Measurements from ENCODE around the gene FAM200A.
"Not testable (repeated sequence)": the region's sequence is repeated elsewhere in the genome, so short reads cannot be mapped to it uniquely, and the experiment has no call there.

Gene FAM200A

DNA sequence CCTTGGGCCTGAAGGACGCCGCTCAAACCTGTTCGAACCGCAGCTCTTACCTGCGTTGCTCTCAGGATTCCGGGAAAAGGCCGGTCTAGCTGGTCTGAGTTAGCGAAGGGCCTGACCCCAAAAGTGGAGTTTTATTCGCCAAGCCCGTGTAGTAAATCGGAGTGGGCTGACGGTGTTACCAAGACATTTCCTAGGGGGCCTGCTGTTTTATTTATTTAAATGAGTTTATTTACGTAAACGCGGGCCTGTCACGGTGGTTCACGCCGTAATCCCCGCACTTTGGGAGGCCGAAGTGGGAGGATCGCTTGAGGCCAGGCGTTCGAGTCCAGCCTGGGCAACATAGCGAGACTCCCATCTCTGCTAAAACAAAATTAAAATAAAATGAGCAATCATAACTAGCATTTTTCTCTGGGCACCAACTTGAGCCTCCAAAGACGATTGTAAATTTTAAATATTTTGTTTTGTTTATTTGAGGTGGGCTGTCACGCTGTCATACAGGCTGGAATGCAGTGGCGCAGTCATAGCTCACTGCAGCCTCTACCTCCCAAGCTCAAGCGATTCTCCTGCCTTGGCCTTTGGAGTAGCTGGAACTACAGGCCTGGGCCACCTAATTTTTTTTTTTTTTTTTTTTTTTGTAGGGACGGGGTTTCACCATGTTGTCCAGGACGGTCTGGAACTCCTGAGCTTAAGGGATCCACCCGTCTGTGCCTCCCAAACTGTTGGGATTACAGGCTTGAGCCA lies 7.4 kb upstream of the FAM200A start:
- no peak for DNase-seq (ENCODE audit: low read depth, low spot score)

DNA sequence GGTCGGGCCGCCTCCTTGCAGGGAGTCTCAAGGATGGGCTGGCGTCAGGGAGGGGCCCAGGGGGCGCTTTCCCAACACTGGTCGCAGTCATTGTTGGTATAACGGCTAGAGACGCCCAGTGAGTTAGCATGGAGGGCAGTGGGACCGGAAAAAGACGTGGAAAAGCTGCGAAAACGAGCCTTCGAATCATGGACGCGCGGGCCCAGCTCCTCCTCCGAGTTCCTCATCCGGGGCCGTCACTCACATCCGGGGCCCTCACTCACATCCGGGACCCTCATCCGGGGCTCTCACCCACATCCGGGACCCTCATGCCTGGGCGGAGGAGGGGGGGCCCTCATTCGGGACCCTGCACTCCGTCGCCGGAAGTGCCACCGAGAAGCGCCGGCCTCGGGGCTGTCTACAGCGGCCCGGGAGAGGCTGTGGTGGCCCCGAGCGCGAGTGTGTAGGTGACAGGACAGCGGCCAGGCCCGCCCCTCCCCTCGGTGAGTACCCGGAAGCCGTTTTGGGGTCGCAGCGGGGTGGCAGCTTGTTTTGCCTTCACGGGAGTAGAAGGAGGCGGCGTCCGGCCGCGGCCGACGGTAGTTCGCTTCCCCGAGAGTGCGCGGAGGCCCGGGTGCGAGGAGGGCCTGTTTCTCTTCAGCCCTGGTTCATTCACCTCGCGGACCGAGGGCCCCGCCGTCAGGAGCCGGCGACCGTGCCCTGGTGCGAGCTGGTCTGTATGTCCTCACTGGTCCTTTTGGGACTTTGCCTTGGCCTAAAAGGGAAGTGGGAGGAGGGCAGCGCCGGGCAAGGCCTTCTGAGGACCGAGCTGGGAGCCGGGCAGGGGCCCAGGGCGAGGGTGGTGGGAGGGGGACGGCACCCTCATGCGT lies 6.6 kb upstream of the FAM200A start, which contains the start of gene ZNF655:
Gene ZNF655, plus strand, starts transcription at position 337 of the 869 bp plus-strand sequence. CDS start 1,918 bp downstream, outside the sequence.
- peak; percentile 59 for DNase-seq (ENCODE audit: low read depth, low spot score)

DNA sequence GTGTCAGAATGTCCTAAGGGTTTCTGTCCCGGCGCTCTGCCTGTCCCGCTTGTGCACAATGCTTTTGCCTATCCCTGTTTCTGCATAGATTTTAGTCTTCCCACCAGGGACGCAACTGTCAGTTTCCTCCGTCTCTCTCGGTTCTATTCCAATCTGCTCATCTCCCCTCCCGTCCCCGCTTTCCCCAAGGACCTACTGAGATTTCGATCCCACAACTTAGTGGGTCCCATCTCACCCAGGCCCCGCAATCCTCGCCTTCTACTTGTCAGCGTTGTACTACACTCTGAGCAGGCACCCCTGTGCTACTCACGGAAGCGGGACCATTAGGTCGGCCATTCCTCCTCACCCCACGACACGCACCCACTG lies 6.0 kb upstream of the FAM200A start:
- DNase-seq (ENCODE audit: low read depth, low spot score) = no peak

DNA sequence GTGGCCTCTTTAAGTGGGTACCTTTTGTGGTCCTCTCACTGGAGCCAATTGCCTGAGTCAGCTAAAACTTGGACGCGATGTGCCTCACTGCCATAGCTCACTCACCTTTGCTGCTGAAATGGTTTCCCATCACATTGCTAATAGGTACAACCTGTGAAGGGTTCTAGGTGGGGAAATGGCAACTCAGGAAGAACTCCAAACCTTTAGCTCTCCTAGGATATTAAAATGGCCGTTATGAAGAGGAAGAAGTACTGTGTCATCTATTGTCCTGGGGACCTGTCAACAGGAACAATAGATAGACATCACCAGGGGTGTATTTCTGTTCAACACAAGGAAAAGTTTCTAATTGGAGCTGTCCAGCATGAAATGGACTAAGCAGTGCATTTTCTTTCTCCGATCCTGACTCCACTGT lies 5.3 kb upstream of the FAM200A start:
- DNase-seq (ENCODE audit: low read depth, low spot score) = no peak

DNA sequence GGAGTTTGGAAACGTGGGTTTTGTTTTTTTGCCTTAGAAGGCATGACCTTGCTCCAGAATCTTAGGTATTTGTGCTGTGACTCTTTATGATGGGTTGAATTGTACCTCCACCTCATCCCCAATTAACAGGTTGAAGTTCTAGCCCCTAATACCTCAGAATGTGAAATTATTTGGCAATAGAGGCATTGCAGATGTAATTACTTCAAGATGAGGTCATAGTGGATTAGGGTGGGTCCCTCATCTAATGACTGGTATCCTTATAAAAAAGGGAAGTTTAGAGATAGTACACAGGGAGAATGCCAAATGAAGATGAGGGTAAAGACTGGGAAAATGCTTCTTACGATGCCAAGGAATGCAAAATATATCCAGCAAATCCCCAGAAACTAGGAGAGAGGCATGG lies 3.0 kb upstream of the FAM200A start:
- DNase-seq (ENCODE audit: low read depth, low spot score) = no peak

DNA sequence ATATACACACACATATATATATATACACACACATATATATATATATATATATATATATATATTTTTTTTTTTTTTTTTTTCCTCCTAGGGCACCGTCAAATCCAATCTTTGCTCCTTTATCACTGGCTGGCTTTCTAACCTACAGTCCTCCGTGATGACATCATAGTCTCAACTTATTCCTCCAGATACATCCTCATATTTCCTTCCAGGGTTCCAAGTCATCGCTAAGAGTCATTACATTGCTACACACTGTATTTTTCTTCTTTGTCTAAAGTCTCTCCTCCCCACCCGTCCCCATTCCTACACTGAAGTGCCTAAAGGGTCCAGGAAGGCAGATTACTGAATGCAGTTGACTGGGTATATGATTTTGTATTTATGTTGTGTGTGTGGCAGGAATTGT lies 1.1 kb upstream of the FAM200A start:
- no peak for DNase-seq (ENCODE audit: low read depth, low spot score)

DNA sequence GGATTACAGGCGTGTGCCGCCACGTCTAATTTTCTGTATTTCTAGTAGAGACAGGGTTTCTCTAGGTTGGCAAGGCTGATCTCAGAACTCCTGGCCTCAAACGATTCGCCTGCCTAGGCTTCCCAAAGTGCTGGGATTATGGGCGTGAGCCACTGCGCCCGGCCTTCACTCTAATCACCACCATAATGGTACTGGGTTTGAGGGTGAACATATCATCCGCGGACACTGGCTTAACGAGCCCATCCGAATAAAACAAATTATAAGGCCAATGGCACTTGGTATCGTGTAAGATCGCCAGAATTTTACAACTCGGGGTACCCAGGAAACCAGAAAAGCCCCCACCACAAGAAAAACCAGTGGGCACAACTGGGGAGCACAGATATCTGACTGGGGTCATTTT lies 580 bp downstream of the FAM200A start:
- no peak for DNase-seq (ENCODE audit: low read depth, low spot score)

DNA sequence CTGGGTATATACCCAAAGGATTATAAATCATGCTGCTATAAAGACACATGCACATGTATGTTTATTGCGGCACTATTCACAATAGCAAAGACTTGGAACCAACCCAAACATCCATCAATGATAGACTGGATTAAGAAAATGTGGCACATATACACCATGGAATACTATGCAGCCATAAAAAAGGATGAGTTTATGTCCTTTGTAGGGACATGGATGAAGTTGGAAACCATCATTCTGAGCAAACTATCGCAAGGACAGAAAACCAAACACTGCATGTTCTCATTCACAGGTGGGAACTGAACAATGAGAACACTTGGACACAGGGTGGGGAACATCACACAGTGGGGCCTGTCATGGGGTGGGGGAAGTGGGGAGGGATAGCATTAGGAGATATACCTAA lies 2.4 kb downstream of the FAM200A start:
- not testable (repeated sequence) for DNase-seq (ENCODE audit: low read depth, low spot score)

DNA sequence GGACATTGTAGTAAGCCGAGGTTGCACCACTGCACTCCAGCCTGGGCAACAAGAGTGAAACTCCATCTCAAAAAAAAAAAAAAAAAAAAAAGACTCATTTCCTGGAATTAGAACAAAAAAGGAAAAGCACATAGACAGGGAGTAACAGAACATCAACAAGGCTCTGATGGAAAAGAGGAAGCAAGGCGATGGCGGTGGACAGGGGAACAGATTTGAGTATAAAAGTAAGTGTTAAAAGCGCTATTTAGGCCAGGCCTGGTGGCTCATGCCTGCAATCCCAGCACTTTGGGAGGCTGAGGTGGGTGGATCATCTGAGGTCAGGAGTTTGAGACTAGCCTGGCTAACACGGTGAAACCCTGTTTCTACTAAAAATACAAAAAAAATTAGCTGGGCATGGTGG lies 6.6 kb downstream of the FAM200A start:
- not testable (repeated sequence) for DNase-seq (ENCODE audit: low read depth, low spot score)

DNA sequence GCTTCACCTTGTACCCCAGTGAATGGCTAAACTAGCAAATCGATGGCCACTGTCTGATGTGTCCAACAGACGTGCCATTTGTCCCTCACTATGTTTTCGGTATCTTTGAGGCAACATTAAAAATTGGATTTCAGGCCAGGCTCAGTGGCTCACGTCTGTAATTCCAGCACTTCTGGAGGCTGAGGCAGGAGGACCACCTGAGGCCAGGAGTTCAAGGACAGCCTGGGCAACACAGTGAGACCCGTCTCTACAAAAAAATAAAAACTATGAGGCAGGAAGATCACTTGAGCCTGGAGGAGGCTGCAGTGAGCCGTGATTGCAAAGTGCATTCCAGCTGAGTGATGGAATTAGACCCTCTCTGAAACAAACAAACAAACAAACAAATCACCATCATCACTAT lies 8.0 kb downstream of the FAM200A start:
- DNase-seq (ENCODE audit: low read depth, low spot score) = no peak

DNA sequence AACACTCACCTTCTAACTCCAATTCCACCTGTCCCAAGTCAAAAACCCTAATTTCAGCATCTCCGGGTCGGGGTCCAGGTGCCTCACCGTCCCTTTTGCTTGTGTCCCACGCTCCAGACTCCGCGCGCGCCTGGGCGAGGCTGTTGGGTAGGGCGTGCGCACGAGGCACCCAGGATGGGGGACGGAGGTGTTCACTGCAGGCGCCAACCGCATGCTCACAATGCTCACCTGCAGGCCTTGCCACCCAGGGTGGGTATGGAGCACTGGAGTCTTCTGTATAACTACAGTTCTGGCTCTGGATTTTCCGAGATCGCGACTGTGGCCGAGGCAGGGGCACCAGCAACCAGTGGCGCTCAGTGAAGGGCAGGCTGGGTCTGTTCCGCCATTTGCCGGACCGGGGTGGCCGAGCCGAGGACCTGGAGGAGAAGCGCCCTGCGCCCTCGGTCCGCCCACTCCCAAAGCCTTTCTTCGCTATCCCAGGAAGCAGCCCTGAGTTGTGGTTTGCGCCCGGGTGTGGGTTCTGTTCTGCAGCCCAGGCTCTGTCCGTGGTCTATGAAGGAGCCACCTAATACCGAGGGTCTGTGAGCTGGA lies 8.7 kb downstream of the FAM200A start:
- DNase-seq (ENCODE audit: low read depth, low spot score) = no peak

DNA sequence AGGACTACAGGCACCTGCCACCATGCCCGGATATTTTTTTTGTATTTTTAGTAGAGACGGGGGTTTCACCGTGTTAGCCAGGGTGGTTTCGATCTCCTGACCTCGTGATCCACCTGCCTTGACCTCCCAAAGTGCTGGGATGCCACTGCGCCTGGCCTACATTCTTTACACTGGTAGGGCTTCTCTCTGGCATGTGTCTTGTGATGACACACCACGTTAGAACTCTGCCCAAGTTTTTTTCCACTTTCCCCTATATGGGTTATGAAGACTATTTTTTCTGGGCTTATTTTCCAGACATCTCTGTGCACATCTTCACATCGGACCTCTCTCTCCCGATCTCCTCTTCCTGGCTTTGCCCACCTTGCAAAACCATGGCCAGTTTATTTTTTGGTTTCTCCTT lies 10.7 kb downstream of the FAM200A start:
- no peak for DNase-seq (ENCODE audit: low read depth, low spot score)

DNA sequence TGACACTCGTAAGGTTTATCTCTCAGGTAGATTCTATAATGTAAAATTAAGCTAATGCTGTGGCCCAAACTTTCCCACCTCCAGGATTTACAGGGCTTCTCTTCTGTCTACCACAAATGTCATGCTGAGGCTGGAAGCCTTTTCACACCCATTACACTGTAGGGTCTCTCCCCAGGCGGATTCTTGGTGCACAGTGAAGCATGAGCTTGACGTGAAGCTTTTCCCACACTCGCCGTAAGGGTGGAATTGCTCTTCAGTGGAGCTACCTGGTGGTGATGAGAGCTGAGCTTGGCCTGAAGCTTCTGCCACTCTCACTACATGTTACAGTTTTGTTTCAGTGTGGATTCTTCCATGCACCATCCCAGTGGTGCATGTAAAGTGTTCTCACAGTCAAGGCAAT lies 11.4 kb downstream of the FAM200A start:
- no peak for DNase-seq (ENCODE audit: low read depth, low spot score)

DNA sequence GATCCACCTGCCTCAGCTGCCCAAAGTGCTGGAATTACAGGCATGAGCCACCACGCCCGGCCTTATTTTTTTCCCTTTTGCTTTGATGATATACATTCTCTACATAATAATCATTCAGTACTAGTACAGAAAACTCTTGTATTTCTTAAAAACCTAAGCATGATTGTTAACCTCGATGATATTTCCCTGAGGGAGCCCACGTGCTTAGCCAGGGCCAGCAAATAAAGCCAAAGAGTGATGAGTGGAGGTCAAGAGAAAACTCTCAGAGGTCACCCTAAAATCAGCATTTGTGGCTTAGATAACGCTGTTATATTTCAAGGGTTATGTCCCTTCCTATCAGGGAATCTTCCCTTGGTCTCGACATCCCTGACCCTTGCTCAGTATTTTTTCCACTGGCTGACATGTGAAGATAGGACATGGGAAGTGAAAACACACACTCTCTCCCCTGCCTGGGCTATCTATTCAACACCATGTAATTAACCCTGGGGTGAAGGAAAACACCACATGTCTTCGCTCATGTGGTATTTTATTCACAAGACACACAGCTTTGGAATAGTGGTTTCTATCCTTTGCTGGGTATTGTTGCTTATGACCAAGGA lies 12.6 kb downstream of the FAM200A start:
- no peak for DNase-seq (ENCODE audit: low read depth, low spot score)

DNA sequence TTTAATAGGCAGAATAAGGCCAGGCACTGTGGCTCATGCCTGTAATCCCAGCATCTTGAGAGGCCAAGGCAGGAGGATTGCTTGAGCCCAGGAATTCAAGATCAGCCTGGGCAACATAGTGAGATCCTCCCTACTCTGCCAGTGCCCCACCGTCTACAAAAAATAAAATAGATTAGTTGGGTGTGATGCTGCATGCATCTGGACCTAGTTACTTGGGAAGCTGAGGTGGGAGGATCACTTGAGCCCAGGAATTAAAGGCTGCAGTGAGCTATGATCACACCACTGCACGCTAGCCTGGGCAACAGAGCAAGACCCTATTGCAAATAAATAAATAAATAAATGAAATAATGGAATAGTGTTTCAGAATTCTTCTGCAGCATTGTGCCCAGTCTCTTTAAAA lies 16.2 kb downstream of the FAM200A start:
- DNase-seq (ENCODE audit: low read depth, low spot score) = no peak

DNA sequence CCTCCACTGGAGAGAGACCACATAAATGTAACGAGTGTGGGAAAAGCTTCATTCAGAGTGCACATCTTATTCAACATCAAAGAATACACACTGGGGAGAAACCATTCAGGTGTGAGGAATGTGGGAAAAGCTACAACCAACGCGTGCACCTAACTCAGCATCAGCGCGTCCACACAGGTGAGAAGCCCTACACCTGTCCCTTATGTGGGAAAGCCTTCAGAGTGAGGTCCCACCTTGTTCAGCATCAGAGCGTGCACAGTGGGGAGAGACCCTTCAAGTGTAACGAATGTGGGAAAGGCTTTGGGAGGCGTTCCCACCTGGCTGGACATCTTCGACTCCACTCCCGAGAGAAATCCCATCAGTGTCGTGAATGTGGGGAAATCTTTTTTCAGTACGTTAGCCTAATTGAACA lies 20.6 kb downstream of the FAM200A start:
- DNase-seq (ENCODE audit: low read depth, low spot score) = no peak

DNA sequence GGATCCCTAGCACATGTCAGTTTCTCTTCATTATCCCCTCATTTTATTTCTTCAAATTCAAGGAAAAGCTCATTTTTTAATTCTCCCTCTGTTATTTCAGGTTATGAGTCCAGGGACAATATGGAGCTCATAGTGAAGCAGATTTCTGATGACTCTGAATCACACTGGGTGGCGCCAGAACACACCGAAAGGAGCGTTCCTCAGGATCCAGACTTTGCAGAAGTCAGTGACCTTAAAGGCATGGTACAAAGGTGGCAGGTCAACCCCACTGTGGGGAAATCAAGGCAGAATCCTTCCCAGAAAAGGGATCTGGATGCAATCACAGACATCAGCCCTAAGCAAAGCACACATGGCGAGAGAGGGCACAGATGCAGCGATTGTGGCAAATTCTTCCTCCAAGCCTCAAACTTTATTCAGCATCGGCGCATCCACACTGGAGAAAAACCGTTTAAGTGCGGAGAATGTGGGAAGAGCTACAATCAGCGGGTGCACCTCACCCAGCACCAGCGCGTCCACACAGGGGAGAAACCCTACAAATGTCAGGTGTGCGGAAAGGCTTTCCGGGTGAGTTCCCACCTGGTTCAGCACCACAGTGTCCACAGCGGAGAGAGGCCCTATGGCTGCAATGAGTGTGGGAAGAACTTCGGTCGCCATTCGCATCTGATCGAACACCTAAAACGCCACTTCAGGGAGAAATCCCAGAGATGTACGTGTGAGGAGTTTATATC lies 26.0 kb downstream of the FAM200A start:
- no peak for DNase-seq (ENCODE audit: low read depth, low spot score)

DNA sequence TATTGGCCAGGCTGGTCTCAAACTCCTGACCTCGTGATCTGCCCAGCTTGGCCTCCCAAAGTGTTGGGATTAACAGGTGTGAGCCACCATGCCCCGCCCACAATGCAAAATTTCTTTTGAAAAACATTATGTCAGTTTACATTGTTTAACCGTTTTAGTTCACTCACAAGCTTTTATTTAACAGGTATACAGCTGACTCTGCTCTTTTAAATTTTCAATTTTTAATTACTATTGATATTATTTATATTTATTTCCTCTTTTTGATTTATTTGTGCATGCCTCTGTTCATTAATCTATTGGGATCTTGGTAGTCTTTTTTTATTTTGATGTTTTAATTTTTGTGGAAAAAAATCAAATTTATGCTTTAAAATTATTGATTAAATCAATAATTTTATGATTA lies 30.5 kb downstream of the FAM200A start:
- DNase-seq (ENCODE audit: low read depth, low spot score) = no peak

DNA sequence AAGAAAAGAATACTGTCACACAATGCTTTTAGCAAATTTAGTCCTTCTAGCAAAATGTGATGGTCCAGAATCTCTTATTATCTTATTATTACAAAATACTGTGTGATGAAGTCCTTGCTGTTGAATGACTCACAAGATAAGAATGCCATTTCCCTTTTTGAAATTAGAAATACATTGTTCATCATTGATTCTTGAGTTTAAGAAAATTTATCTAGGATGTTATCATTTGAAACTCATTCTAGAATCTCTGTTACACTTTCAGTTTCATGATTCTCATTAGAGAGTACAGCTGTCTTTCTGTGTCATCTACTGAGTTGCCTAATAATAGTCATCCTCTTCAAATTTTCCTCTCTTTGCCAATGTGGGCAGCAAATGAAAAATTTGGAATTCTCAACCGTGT lies 37.9 kb downstream of the FAM200A start:
- no peak for DNase-seq (ENCODE audit: low read depth, low spot score)

DNA sequence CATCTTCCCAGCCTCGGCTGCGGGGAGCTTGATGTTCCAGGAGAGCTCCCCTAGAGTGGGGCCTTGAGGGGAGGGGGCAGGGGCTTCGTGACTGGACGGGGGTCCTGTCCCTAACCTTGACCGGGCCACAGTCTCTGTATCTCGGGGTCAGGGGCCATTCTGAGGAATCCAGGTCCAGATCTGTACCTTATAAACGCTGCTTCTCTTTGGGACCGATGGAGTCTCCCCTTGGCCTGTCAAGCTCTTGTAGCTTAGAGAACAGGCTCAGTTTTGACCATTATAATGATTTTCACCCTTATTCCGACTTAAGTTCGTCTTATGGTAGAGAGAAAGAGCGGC lies 46.6 kb downstream of the FAM200A start:
- no peak for DNase-seq (ENCODE audit: low read depth, low spot score)

DNA sequence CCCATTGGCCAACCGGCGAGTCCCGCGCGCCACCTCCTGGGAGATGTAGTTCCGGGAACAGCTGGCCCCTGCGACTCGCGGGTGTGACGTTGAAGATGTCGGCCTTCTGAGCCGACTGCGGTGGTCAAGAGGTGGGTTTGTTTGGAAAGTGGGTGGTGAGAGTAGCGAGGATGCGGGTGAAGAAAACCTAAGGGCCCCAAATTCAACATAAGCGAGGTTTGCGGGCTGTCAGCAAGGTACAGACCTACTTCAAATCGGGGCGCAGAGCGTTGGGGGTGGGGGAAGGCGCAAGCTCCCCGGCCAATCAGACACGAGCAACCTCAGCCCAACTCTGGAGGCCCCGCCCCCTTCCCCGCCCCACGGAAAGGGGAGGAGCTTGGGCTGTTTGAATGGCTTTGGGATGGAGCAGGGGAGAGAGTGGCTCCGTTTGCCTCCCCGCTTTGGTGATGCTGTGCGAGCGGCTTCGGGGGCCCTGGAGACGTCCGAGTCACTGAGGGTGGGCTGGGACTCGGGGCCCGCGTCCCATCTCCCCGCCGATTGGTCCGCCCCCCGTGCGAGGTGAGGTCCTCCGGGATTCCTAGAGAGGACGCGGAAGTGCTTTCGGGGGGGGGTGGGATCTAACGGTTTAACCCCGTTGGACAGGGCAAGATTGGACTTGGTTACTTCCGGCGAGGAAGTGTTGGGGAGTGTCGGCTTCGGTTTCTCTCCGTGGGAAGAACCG lies 47.2 kb downstream of the FAM200A start, which contains the start of gene ZKSCAN5:
Gene ZKSCAN5, plus strand, starts transcription at position 60 of the 721 bp plus-strand sequence. CDS start 1,383 bp downstream, outside the sequence.
- peak; percentile 68 for DNase-seq (ENCODE audit: low read depth, low spot score)
